Thymus (tissue), 11 donors: ENCODE results near the gene BID. TPM values are rescaled to one million over a fixed set of nuclear protein-coding genes. Genes with fewer than 3 reads are reported as not detected.
"Not testable (repeated sequence)": the region's sequence is repeated elsewhere in the genome, so short reads cannot be mapped to it uniquely, and the experiment has no call there.

Experiments
- DNase-seq, 9 donors: peaks; one replicate each; pipeline ENCODE4 v3.0.0-alpha.2; 2013; ENCODE audit warnings: low spot score in 9 of 9, low read depth in 6 of 9, missing footprints in 1 of 9
- H3K27ac ChIP-seq, 2 donors: one replicate each; pipeline ENCODE4 v1.5.1; 2013; ENCODE audit warnings: control low read depth in 1 of 2, low read depth in 1 of 2, low read length in 1 of 2, mild to moderate bottlenecking in 1 of 2, moderate library complexity in 1 of 2
- H3K27me3 ChIP-seq, 2 donors: one replicate each; pipeline ENCODE4 v1.5.1; 2013; ENCODE audit warnings: low read length in 1 of 2; ENCODE audit not compliant: control insufficient read depth in 2 of 2, insufficient read depth in 1 of 2
- H3K36me3 ChIP-seq, 2 donors: one replicate each; pipeline ENCODE4 v1.5.1; 2013; ENCODE audit warnings: low read length in 1 of 2, mild to moderate bottlenecking in 1 of 2, moderate library complexity in 1 of 2; ENCODE audit not compliant: control insufficient read depth in 2 of 2, insufficient read depth in 2 of 2
- H3K4me1 ChIP-seq, 2 donors: one replicate each; pipeline ENCODE4 v1.5.1; 2013; ENCODE audit warnings: low read length in 2 of 2; ENCODE audit not compliant: control insufficient read depth in 2 of 2, insufficient read depth in 2 of 2
- H3K4me3 ChIP-seq, 2 donors: one replicate each; pipeline ENCODE4 v1.5.1; 2013; ENCODE audit warnings: low read length in 2 of 2, control low read depth in 1 of 2, mild to moderate bottlenecking in 1 of 2
- H3K9me3 ChIP-seq, 2 donors: one replicate each; pipeline ENCODE4 v1.5.1; 2013; ENCODE audit warnings: low read length in 1 of 2, mild to moderate bottlenecking in 1 of 2; ENCODE audit not compliant: control insufficient read depth in 2 of 2, insufficient read depth in 1 of 2
- WGBS: extraction: QIAGEN DNeasy Blood & Tissue Kit; methylation state at CpG from one replicate; pipeline ENCODE4 v1.1.7; 2013; 5-methylcytosine and 5-hydroxymethylcytosine counted together
- polyA plus RNA-seq: library from polyadenylated mRNA; stranded (reverse); fragments of 200-250 nt; gene quantifications from one replicate; pipeline ENCODE4 v1.2.3, GENCODE V29; 2013
- total RNA-seq: library from RNA; stranded (reverse); fragments of 120-200 nt; gene quantifications from one replicate; pipeline ENCODE4 v1.2.4, GENCODE V29; 2013
- donor health status: healthy.

The BID gene
- total and polyA plus RNA-seq, 2 donors: 32.5 to 46.7 TPM

GRCh38 chr22:17769013-17769715 is 5.1 kb downstream of the BID start:
- DNase-seq: no peak
- Histone ChIP-seq H3K27ac (peak overlapping the region in 1 of 2 donors; percentile 43), H3K9me3 (no peaks in the 10 kb centered on the region)

GRCh38 chr22:17767233-17768065 is 6.8 kb downstream of the BID start:
- no peak overlapping the region for H3K4me3 ChIP-seq
- H3K27ac ChIP-seq: peak overlapping the region in 1 of 2 donors; percentile 26
- peaks cover 5 to 11% of the 10 kb centered on the region in 2 donors for H3K36me3 ChIP-seq
- no peak for DNase-seq
- H3K4me1 ChIP-seq: peaks cover 28 to 48% of the 10 kb centered on the region in 2 donors
- H3K27me3 ChIP-seq: no peaks in the 10 kb centered on the region
- H3K9me3 ChIP-seq: no peaks in the 10 kb centered on the region
- 88% methylated on average over 14 of the region's 14 CpGs for WGBS

More at GRCh38 chr22:17769013-17769715, 5.1 kb downstream of the BID start:
- 90% methylated on average over 14 of the region's 14 CpGs for WGBS
- H3K36me3 ChIP-seq: peaks cover 5 to 11% of the 10 kb centered on the region in 2 donors
- H3K4me1 ChIP-seq: peaks cover 31 to 52% of the 10 kb centered on the region in 2 donors
- peaks cover 0 to 2% of the 10 kb centered on the region in 2 donors for H3K27me3 ChIP-seq
- H3K4me3 ChIP-seq: no peak overlapping the region

- WGBS: 88% methylated on average over 5 of the region's 5 CpGs
- H3K36me3 ChIP-seq, H3K4me3 ChIP-seq, H3K27ac ChIP-seq, H3K9me3 ChIP-seq, H3K27me3 ChIP-seq, DNase-seq: not testable (repeated sequence)
- H3K4me1 ChIP-seq: peaks cover 16 to 35% of the 10 kb centered on the region in 2 donors
These were observed 9.4 kb downstream of the BID start for GRCh38 chr22:17764852-17765251.

GRCh38 chr22:17764036-17764435 is 10.2 kb downstream of the BID start:
- peak overlapping the region in 1 of 2 donors; percentile 28 for H3K27ac ChIP-seq
- H3K36me3 ChIP-seq: no peaks in the 10 kb centered on the region
- DNase-seq: no peak
- no peaks in the 10 kb centered on the region for H3K27me3 ChIP-seq
- H3K4me1 ChIP-seq: peaks cover 16 to 30% of the 10 kb centered on the region in 2 donors
- 87% methylated on average over 5 of the region's 5 CpGs for WGBS
- H3K4me3 ChIP-seq: no peak overlapping the region
- H3K9me3 ChIP-seq: no peaks in the 10 kb centered on the region

GRCh38 chr22:17763442-17763841 is 10.8 kb downstream of the BID start:
- not testable (repeated sequence) for H3K36me3 ChIP-seq, H3K4me3 ChIP-seq, H3K9me3 ChIP-seq, H3K27me3 ChIP-seq
- H3K4me1 ChIP-seq: peaks cover 16 to 30% of the 10 kb centered on the region in 2 donors
- H3K27ac ChIP-seq: peak overlapping the region in 1 of 2 donors; percentile 17
- WGBS: 45% methylated on average over 10 of the region's 10 CpGs
- DNase-seq: peak in 1 of 9 donors; percentile 73

GRCh38 chr22:17761138-17761488 is 13.2 kb downstream of the BID start:
- no peak overlapping the region for H3K27ac ChIP-seq
- H3K4me3 ChIP-seq: no peak overlapping the region
- no peaks in the 10 kb centered on the region for H3K9me3 ChIP-seq
- H3K27me3 ChIP-seq: no peaks in the 10 kb centered on the region
- 97% methylated on average over 2 of the region's 4 CpGs for WGBS
- peaks cover 7 to 17% of the 10 kb centered on the region in 2 donors for H3K4me1 ChIP-seq
- DNase-seq: no peak
- peaks cover 0 to 5% of the 10 kb centered on the region in 2 donors for H3K36me3 ChIP-seq

GRCh38 chr22:17754233-17754925 is 19.9 kb downstream of the BID start:
- Histone ChIP-seq H3K27me3 (no peaks in the 10 kb centered on the region), H3K9me3 (no peaks in the 10 kb centered on the region), H3K27ac (no peak overlapping the region), H3K36me3 (peaks cover 0 to 5% of the 10 kb centered on the region in 2 donors), H3K4me1 (no peaks in the 10 kb centered on the region), H3K4me3 (no peak overlapping the region)
- WGBS: 94% methylated on average over 14 of the region's 14 CpGs
- peak in 1 of 9 donors; percentile 43 for DNase-seq

GRCh38 chr22:17753401-17753989 is 20.8 kb downstream of the BID start:
- Histone ChIP-seq H3K36me3 (peaks cover 0 to 10% of the 10 kb centered on the region in 2 donors), H3K9me3 (no peaks in the 10 kb centered on the region), H3K4me1 (no peaks in the 10 kb centered on the region), H3K4me3 (no peak overlapping the region), H3K27me3 (no peaks in the 10 kb centered on the region), H3K27ac (no peak overlapping the region)
- WGBS: 97% methylated on average over 13 of the region's 13 CpGs
- DNase-seq: no peak
